ENCODE measurements around the gene CHST2. TPM values are rescaled to one million over a fixed set of nuclear protein-coding genes. Genes with fewer than 3 reads are reported as not detected.

CHST2 gene
- total RNA-seq, 1 donor = 22.1 TPM

GRCh38 chr3:143137435-143138036 is 18.0 kb downstream of the CHST2 start:
- no peaks in the 10 kb centered on the region for H3K9me3 ChIP-seq (ENCODE audit: low read depth, low read length)
- H3K27me3 ChIP-seq (ENCODE audit: insufficient read depth, low read length) = no peaks in the 10 kb centered on the region
- H3K4me3 ChIP-seq (ENCODE audit: low read length) = no peak overlapping the region
- peaks cover 18% of the 10 kb centered on the region for H3K4me1 ChIP-seq (ENCODE audit: insufficient read depth, low read length)

DNA sequence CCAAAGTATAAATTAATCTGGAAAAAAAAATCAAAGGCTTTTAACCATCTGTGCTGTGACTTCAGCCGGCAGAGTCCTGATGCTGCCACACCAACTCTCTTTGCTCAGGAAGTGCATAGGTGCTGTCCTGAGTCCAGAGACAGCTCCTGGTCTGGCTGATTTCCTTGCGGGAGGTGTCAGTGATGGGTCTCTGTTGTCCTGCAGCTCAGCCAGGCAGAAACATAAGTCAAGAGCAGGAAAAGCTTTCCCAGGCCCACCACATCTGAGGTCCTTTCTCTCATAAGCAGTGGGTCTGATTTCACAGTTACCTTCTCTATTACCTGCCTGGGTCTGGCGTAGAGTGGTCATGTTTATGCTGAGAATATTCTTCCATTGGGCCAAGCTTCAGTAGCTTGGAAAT is 19.4 kb downstream of the CHST2 start:
- no peak overlapping the region for H3K4me3 ChIP-seq (ENCODE audit: low read length)
- no peaks in the 10 kb centered on the region for H3K27me3 ChIP-seq (ENCODE audit: insufficient read depth, low read length)
- H3K4me1 ChIP-seq (ENCODE audit: insufficient read depth, low read length) = peaks cover 18% of the 10 kb centered on the region
- no peaks in the 10 kb centered on the region for H3K9me3 ChIP-seq (ENCODE audit: low read depth, low read length)

DNA sequence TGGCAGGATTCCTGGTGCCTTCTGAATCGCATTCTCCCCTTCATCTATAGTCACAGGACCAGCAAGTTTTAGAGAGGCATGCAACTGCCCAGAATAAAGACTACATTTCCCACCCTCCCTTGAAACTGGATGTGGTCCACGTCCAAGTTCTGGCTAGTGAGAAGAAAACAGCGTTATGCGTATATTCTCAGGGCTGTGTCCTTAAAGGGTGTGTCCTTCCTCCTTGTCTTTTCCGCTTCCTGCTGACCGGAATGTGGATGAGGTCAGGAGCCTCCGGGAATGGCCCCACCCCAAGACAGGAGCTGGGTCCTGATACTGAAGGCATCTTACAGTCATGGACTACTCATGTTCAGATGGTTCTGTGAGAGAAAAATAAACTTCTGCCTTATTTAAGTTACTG is 20.2 kb downstream of the CHST2 start:
- H3K4me3 ChIP-seq (ENCODE audit: low read length) = no peak overlapping the region
- peaks cover 11% of the 10 kb centered on the region for H3K4me1 ChIP-seq (ENCODE audit: insufficient read depth, low read length)
- H3K27me3 ChIP-seq (ENCODE audit: insufficient read depth, low read length) = no peaks in the 10 kb centered on the region
- no peaks in the 10 kb centered on the region for H3K9me3 ChIP-seq (ENCODE audit: low read depth, low read length)

GRCh38 chr3:143140550-143140949 is 21.0 kb downstream of the CHST2 start:
- Histone ChIP-seq H3K4me1 (ENCODE audit: insufficient read depth, low read length) (peaks cover 6% of the 10 kb centered on the region), H3K9me3 (ENCODE audit: low read depth, low read length) (no peaks in the 10 kb centered on the region), H3K4me3 (ENCODE audit: low read length) (no peak overlapping the region), H3K27me3 (ENCODE audit: insufficient read depth, low read length) (no peaks in the 10 kb centered on the region)

- Histone ChIP-seq H3K4me3 (ENCODE audit: low read length) (no peak overlapping the region), H3K4me1 (ENCODE audit: insufficient read depth, low read length) (no peaks in the 10 kb centered on the region), H3K27me3 (ENCODE audit: insufficient read depth, low read length) (no peaks in the 10 kb centered on the region), H3K9me3 (ENCODE audit: low read depth, low read length) (no peaks in the 10 kb centered on the region)
Measured at GRCh38 chr3:143142354-143142753, 22.8 kb downstream of the CHST2 start.

GRCh38 chr3:143145906-143146305 is 26.3 kb downstream of the CHST2 start:
- Histone ChIP-seq H3K9me3 (ENCODE audit: low read depth, low read length) (no peaks in the 10 kb centered on the region), H3K27me3 (ENCODE audit: insufficient read depth, low read length) (no peaks in the 10 kb centered on the region), H3K4me3 (ENCODE audit: low read length) (no peak overlapping the region), H3K4me1 (ENCODE audit: insufficient read depth, low read length) (no peaks in the 10 kb centered on the region)

GRCh38 chr3:143146486-143147274 is 27.1 kb downstream of the CHST2 start:
- Histone ChIP-seq H3K4me3 (ENCODE audit: low read length) (no peak overlapping the region), H3K9me3 (ENCODE audit: low read depth, low read length) (no peaks in the 10 kb centered on the region), H3K4me1 (ENCODE audit: insufficient read depth, low read length) (peaks cover 4% of the 10 kb centered on the region), H3K27me3 (ENCODE audit: insufficient read depth, low read length) (no peaks in the 10 kb centered on the region)

DNA sequence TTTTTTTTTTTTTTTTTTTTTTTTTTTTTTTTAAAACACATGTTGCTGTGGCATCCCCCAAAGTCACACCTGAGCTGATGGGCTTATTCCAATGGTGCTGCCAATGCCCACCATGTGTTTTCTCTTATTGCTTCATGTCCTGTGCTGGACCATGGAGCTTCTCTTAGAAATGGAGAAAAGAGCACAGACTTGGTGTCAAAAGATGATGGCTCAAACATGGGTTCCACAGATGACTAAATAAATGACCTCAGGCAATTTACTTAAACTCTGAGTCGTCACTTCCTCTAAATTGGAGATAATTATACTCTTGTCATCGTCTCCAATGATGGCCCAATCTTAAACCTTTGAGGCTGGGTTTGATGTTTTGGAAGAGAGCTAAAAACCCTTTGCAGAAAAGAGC is 28.1 kb downstream of the CHST2 start:
- Histone ChIP-seq H3K4me3 (ENCODE audit: low read length) (no peak overlapping the region), H3K27me3 (ENCODE audit: insufficient read depth, low read length) (no peaks in the 10 kb centered on the region), H3K4me1 (ENCODE audit: insufficient read depth, low read length) (peaks cover 7% of the 10 kb centered on the region), H3K9me3 (ENCODE audit: low read depth, low read length) (no peaks in the 10 kb centered on the region)

DNA sequence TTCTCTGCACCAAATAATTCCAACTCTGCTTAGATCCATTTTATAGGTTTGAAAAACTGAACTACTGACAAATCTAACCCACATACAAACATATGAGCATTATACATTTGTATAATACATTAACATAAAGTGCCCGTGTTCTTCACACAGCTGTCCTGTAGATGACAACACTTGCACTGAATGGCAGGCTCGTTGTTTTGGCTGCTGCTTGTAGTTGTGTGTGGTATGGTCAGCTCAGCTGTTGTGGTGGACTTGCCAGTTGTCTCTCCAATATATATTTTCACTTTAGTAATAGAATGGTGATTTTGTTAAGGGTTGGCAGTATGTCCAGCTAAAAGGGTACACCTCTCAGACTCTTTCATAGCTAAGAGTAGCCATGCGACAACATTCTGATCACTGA is 30.5 kb downstream of the CHST2 start:
- Histone ChIP-seq H3K4me3 (ENCODE audit: low read length) (no peak overlapping the region), H3K27me3 (ENCODE audit: insufficient read depth, low read length) (no peaks in the 10 kb centered on the region), H3K9me3 (ENCODE audit: low read depth, low read length) (no peaks in the 10 kb centered on the region), H3K4me1 (ENCODE audit: insufficient read depth, low read length) (peaks cover 7% of the 10 kb centered on the region)

DNA sequence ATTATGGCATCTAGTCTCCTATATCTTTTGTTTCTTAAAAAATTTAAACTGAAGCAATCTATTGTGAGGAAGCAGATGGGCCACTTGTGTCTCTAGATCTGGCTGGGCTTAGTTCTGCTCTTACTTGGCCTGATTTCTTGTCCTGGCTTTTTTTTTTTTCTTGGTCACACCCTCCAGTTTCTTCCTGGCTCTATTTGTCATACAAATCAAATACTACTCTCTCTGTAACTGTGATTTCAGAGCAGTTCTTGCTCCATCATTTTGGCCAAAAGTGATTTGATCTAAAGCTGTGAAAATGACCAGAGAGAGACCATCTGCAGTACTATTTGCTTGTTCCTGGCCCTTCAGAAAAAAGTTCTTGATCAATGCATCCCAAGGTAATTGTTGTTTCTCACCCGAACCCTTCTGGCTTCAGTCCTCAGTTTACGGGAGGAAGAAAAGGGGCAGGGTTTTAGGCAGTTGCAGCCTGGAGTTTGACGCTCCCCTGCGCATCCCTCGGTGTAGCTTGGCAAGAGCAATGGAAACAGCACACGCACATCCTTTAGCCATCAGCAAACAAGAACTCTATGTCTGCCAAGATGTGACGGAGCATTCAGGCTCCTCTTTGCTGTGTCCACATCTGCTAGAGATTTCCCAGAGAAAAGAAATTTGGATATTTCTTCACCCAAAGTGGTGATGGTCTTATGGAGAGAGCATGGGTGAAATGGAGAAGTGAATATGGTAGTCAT is 31.6 kb downstream of the CHST2 start:
- H3K4me3 ChIP-seq (ENCODE audit: low read length) = no peak overlapping the region
- H3K4me1 ChIP-seq (ENCODE audit: insufficient read depth, low read length) = peaks cover 7% of the 10 kb centered on the region
- H3K9me3 ChIP-seq (ENCODE audit: low read depth, low read length) = no peaks in the 10 kb centered on the region
- no peaks in the 10 kb centered on the region for H3K27me3 ChIP-seq (ENCODE audit: insufficient read depth, low read length)

GRCh38 chr3:143152043-143152442 is 32.5 kb downstream of the CHST2 start:
- no peaks in the 10 kb centered on the region for H3K9me3 ChIP-seq (ENCODE audit: low read depth, low read length)
- no peaks in the 10 kb centered on the region for H3K27me3 ChIP-seq (ENCODE audit: insufficient read depth, low read length)
- H3K4me1 ChIP-seq (ENCODE audit: insufficient read depth, low read length) = peaks cover 7% of the 10 kb centered on the region
- H3K4me3 ChIP-seq (ENCODE audit: low read length) = no peak overlapping the region

DNA sequence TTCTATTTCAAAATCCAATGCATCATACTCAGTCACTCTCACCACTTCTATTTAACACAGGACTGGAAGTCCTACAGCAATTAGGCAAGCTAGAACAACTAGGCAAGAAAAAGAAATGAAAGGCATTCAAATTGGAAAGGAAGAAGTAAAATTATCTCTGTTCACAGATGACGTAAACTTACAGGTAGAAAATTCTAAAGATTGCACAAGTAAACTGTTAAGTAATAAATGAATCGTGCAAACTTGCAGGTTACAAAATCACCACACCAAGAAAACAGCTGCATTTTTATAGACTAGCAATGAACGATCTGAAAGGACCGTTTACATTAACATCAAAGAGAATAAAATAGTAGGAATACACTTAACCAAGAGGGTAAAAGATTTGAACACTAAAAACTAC is 36.2 kb downstream of the CHST2 start:
- H3K27me3 ChIP-seq (ENCODE audit: insufficient read depth, low read length) = no peaks in the 10 kb centered on the region
- no peak overlapping the region for H3K4me3 ChIP-seq (ENCODE audit: low read length)
- H3K4me1 ChIP-seq (ENCODE audit: insufficient read depth, low read length) = peaks cover 13% of the 10 kb centered on the region
- H3K9me3 ChIP-seq (ENCODE audit: low read depth, low read length) = no peaks in the 10 kb centered on the region

DNA sequence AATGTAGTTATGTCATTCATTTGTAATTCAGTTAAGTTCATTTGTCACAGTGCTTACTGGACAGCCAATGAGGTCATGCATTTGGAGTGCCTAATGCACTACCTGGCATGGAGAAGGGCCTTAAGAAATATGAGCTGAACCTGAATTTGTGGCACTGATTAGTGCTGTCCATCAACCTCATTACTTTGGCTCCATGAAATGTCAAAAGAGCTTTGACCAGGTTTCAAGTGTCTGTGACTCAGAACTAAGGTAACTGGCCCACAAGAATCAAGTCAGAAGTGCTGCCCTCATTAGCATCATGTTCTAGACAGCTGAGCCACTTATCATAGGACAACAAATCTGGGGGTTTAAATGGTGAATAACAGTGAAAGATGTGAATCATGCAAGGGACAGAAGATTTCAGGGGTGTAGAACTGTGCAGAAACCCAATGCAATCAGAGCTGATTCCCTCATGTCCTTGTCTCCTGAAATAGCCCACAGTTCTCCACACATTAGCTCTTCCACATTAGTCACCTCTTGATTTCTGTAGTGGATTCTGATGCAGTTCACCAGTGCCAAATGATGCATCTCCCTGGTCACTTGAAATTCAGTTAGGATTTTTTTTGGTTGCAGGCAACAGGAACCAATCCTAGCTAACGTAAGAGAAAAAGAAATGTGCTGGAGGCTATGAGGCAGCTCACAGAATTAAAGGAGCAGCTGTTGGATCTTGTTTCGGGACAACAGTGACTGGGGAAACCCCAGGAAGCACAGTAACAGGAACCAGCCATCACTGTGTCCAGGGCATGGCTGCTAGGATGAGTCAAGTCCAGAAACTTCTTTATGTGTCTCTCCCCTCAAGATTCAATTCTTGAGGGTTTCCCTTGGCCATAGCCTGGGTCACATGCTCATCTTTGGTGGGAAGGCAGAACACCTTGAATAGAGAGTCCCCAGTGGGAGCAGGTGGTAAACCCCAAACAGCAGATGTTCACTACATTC is 38.7 kb downstream of the CHST2 start:
- Histone ChIP-seq H3K27me3 (ENCODE audit: insufficient read depth, low read length) (no peaks in the 10 kb centered on the region), H3K9me3 (ENCODE audit: low read depth, low read length) (no peaks in the 10 kb centered on the region), H3K4me3 (ENCODE audit: low read length) (no peak overlapping the region), H3K4me1 (ENCODE audit: insufficient read depth, low read length) (peaks cover 9% of the 10 kb centered on the region)

DNA sequence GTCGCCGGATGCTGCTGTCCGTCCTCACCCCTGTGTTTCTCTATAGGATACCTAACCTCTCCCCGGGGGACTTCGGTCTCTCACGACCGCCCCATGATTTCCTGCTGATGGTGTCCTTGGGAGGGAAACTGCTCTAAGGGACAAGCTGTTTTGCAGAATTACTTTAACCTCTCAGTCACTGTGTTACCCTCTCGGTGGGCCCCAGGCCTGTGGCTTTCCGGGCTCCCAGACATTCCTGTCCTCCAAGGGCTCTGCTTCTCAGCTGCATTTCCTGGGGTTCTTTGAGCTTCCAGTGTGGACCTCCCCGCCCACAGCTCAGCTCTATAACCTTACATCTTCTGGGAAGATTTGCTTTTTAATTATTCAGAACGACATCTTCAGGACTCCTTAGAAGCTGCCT is 40.9 kb downstream of the CHST2 start:
- Histone ChIP-seq H3K9me3 (ENCODE audit: low read depth, low read length) (no peaks in the 10 kb centered on the region), H3K4me3 (ENCODE audit: low read length) (no peak overlapping the region), H3K27me3 (ENCODE audit: insufficient read depth, low read length) (no peaks in the 10 kb centered on the region), H3K4me1 (ENCODE audit: insufficient read depth, low read length) (peaks cover 30% of the 10 kb centered on the region)
